Fibroblast of pulmonary artery (primary cell): Measurements from ENCODE around the gene ANXA3.
A peak's percentile ranks its signal among the peaks of the same experiment; 100 is the strongest.

Experiments
- DNase-seq: peaks from one replicate; pipeline ENCODE4 v3.0.0-alpha.2; 2010; ENCODE audit warnings: low read depth
- H3K4me3 ChIP-seq: replicated peaks from 2 replicates; pipeline ENCODE4 v1.5.1; 2011; ENCODE audit warnings: low read depth, mild to moderate bottlenecking, control low read depth, low read length, moderate library complexity
- TF ChIP-seq, protein P1 (sequence below): IDR thresholded peaks from 2 replicates; pipeline ENCODE4 v1.5.1; 2011; ENCODE audit warnings: mild to moderate bottlenecking, control low read depth, low read length, inconsistent platforms; ENCODE audit errors: missing control alignments

ANXA3 gene

DNA sequence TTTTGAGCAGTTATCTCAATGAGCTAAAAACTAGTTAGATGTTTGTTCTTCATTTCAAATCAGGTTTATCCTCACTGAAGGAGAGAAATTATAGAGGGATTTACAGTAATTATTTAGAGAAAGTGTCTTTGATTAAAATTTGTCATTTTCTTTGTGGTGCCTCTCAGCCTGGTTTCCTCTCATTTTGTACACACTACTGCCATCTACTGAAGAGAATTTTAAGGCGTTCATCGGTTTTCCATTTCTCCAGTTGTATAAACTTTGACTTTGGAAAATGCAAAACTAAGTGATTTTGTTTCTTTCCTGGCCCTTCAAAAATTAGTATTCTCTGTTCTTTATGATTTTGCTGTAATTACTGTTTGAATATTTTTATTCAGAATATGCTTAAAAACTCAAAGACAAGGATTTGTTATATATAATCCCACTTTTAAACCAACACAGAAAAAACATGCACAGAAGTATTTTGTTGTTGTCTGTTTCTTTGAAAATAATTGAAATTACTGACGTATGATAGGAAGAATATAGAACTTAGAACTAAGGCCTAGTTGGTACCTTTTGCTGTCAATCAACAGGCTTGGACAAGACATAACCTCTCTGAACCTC lies 34.4 kb upstream of the ANXA3 start:
- TF ChIP-seq, protein P1, sequence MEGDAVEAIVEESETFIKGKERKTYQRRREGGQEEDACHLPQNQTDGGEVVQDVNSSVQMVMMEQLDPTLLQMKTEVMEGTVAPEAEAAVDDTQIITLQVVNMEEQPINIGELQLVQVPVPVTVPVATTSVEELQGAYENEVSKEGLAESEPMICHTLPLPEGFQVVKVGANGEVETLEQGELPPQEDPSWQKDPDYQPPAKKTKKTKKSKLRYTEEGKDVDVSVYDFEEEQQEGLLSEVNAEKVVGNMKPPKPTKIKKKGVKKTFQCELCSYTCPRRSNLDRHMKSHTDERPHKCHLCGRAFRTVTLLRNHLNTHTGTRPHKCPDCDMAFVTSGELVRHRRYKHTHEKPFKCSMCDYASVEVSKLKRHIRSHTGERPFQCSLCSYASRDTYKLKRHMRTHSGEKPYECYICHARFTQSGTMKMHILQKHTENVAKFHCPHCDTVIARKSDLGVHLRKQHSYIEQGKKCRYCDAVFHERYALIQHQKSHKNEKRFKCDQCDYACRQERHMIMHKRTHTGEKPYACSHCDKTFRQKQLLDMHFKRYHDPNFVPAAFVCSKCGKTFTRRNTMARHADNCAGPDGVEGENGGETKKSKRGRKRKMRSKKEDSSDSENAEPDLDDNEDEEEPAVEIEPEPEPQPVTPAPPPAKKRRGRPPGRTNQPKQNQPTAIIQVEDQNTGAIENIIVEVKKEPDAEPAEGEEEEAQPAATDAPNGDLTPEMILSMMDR: peak; percentile 69
- DNase-seq: peak; percentile 65

DNA sequence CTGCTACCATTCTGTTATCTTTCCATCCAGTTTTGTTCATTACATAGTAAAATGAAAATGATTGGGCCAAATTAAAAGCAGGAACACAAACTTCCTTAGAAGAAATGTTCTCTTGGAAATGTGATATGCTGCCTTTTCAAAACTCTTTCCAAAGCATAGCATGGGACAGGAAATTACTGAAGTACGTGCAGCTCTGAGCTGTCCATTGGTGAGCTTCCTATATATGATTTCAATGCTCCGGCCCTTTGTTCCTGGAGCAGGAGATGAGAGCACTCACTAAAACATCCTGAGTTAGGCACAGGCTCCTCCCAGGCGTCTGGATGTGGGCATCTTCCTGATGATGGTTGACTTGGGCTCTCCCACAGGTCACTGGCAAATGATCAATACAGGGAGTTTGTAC lies 33.0 kb upstream of the ANXA3 start:
- DNase-seq: peak; percentile 61
- TF ChIP-seq, protein P1: no peak
- H3K4me3 ChIP-seq: no peak overlapping the region

More for the DNA sequence above, 34.4 kb upstream of the ANXA3 start:
- H3K4me3 ChIP-seq: no peak overlapping the region

DNA sequence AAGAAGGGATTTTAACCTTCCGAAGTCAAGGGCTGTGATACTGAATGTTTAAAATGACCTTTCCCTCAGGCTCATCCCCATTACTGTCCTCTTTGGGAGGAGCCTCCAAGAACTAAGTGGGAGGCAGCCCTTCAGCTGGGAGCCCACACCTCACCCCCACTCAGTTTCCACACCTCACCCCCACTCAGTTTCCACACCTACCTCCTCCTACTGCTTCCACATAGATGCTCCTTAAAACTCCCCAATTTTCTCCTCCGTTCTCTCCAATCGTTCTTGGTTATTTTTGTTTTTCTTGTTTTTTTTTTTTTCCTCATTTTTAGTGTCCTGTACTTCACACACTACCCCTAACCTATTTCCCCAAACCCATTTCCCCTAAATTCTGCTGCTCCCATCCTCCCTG lies 31.6 kb upstream of the ANXA3 start:
- DNase-seq: no peak
- TF ChIP-seq, protein P1: no peak

DNA sequence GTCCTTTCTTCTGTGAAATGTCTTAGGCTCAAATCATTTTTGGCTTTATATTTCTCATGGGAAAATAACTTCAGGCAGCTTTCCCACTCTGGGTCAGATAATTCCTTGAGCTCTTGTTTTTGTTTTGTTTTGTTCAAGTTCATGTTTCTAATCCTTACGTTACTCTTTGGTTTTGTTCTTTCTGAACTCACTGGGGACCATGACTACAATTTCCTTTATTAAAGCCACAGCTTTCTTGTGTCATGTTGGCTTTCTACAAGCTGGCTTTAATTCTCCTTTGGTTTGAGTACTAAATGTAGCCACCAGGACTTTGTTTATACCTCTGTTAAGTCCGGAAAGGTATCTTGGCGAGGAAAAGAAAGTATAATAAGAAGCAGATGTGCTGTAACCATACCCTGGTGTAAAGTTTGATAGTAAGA lies 30.8 kb upstream of the ANXA3 start:
- H3K4me3 ChIP-seq: no peak overlapping the region
- DNase-seq: peak; percentile 69
- TF ChIP-seq, protein P1: no peak

More for the DNA sequence above, 31.6 kb upstream of the ANXA3 start:
- H3K4me3 ChIP-seq: no peak overlapping the region

DNA sequence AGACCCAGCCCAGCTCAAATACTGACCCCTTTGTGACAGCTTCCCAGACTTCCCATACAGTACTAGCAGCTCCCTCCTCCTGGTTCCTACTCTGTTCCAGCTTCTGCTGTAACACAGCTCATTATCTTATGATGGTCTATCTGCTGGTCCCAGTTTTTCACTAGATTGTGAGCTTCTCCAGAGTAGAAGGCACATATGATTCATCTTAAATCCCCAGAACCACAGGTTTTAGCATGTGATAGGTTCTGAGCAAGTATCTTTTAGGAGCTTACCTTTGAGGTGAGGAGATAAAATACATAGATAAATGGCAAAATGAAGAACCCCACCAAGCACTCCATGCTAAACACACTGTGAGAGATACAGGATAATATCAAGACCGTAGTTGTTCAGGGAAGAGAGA lies 27.6 kb upstream of the ANXA3 start:
- no peak for DNase-seq
- H3K4me3 ChIP-seq: no peak overlapping the region
- TF ChIP-seq, protein P1: no peak

DNA sequence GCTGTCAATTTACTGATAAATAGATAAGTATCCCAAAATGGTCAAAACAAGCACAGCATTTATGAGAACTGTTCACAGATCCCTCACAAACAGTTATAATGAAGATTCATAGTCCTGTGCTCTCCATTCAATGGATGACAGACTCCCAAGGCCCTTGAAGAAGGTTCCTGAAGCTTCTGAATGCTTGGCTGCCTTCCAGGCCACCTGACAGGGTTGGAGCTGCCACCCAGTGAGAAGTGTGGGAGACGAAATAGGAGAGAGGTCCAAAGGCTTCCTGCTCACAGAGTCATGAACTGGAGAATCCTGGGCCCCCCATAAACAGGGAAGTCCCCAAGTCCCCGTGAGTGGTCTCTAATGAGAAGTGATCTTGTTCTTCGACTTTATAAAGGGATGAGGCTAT lies 26.0 kb upstream of the ANXA3 start:
- TF ChIP-seq, protein P1: no peak
- no peak overlapping the region for H3K4me3 ChIP-seq
- no peak for DNase-seq

DNA sequence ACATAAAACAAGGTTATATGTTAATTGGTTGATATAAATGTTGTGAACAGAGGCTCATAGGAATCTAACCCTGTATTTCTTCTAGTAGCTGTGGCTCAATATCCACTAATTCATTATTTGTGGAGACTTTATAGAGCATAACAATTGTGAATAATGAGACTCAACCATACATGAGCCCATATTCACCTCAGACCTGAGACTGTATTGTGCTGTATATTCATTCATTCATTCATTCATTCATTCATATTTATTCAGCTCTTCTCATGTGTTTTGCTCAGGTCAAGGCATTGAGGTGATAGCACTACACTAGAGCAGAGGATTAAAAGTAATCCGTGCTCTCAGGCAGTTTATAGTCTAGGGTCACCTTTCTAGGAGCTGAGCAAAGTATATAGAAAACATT lies 24.5 kb upstream of the ANXA3 start:
- DNase-seq: no peak
- no peak overlapping the region for H3K4me3 ChIP-seq
- TF ChIP-seq, protein P1: no peak
